Activated T-helper 1 cell treated with Interleukin-2 at 50 U/mL for 16 hours (primary cell): ENCODE measurements around the gene PGLYRP3.
A peak's percentile ranks its signal among the peaks of the same experiment; 100 is the strongest.

Experiments
- DNase-seq: peaks from one replicate; pipeline ENCODE4 v3.0.0-alpha.2; 2020; ENCODE audit warnings: low read depth

The PGLYRP3 gene

DNA sequence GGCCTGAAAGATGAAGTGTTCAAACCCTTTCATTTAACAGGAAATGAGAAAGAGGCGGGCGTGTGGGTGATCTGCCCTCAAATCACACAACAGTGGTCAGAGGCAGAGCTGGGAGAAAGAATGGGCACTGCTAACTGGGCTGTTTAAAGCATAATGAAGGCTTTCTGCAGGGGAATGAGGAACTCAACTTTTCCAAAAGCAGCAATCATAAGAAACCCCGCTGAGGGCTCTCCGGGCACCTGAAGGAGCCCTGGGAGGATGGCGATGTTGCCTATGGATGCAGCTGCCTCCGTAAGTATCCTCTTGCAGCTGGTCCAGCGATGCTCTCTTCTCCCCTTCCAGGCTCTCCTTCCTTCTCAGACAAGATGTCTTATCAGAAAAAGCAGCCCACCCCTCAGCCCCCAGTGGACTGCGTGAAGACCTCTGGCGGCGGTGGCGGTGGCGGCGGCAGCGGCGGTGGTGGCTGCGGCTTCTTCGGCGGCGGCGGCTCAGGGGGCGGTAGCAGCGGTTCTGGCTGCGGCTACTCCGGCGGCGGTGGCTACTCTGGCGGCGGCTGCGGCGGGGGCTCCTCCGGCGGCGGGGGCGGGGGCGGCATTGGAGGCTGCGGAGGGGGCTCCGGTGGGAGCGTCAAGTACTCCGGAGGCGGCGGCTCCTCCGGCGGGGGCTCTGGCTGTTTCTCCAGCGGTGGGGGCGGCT is 52.0 kb downstream of the PGLYRP3 start:
- DNase-seq: peak; percentile 1

DNA sequence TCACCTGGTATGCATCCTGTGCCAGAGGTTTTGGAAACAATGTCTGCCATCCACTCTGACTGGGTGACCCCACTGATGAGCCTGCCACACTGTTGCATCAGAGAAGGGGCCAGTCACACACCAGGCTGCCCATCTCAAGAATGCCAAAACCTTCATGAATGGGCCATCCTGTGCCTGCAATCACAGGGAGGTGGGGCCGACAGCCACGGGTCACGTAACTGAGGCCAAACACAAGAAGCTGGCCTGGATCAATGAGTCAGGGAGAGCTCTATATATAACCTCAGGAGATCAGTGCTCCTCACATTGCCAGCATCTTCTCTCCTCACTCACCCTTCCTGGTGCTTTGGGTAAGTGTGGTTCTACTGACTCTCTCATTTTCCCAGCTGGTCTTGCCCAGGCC is 53.4 kb downstream of the PGLYRP3 start, which contains the start of gene LORICRIN:
Gene LORICRIN, plus strand, starts transcription at position 301 of the 400 bp plus-strand sequence. CDS start 1,263 bp downstream, outside the sequence.
- no peak for DNase-seq

DNA sequence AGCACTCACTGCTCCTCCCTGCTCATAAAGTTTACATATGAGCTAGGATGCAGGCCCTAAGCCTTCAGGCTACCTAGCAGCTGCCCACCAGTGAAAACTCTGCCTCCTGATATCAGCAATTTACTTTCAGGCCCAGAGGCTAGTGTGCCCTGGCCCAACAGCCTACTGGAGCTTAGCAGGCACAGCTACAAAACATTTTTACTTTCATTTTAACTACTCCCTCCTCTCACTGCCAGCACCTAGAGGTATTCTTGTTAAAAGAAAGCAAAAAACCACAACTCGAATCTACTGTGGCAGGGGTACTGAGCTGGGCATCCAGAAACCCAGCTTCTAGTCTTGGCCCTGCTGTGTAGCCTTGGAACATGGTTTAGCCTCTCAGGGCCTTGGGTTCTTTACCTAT is 59.1 kb downstream of the PGLYRP3 start:
- DNase-seq: no peak

DNA sequence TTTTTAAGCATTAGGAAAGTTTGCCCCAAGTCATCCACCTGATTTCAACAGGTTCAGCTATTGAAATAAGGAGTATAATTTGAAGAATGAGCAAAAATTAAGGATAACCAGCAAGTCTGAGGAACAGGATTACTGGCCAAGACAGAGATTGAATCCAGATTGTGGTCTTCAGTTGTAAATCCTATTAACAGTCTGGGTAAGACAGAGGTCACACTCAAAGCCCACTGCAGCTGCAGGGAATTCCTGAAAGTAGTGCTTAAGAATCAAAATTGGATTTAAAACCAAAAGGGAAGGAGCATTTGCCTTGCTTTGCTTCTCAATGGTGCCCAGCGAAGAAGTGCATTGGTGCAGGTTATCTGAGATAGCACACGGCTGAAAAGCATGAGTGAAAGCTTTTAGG is 59.7 kb downstream of the PGLYRP3 start:
- DNase-seq: no peak

DNA sequence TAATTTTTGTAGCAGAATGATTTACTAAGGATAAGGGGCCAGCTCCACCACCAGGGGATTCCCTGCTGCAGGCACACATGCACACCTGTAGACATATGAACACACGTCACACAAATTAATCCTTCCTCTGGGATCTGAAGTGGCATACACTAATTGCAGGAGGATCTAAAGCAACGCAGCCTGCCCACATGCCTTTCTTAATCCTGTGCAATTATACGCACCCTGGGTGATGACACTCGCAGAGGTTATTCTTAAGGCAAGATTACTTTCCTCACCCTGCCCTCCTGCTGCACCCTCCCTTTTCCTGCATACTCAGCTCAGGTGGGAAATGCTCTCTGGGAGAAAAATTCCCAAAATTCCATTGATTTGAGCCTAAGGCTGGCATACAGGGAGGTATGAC is 60.8 kb downstream of the PGLYRP3 start:
- no peak for DNase-seq

DNA sequence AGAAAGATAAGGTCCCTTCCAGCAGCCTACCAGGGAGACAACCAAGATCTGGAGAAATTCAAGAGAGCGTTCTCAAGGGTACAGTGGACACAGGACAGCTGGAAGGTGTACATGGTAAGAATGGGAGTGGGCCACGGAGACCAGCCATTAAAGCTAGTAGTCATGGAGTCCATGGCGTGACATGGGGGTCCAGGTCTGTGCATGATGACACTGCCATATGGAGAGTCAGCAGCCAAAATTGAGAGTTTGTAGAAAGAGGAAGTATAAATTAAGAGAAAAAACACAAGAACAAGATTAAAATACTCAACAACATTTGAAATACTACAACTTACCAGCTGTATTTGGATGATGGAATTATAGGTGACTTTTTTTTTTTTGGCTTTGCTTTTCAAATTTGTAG is 61.2 kb downstream of the PGLYRP3 start:
- DNase-seq: no peak

DNA sequence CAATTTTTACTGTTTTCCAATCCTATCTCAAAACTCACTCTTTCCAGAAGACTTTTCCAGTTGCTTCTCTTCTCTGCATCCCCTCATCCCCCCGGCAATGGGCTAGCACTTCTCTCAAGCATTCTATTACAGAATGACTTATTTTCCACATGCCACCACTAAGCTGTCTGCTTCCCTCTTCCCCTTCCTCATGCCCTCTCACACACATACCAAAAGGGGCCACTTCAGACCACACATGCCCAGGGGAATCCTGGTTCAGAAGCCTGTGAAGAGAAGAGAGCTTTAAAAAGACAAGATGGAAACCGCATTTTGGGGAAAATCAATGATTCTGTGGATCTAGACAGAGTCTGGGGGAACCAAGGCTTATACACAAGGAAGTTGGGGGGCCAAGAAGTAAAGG is 61.7 kb downstream of the PGLYRP3 start:
- DNase-seq: no peak

DNA sequence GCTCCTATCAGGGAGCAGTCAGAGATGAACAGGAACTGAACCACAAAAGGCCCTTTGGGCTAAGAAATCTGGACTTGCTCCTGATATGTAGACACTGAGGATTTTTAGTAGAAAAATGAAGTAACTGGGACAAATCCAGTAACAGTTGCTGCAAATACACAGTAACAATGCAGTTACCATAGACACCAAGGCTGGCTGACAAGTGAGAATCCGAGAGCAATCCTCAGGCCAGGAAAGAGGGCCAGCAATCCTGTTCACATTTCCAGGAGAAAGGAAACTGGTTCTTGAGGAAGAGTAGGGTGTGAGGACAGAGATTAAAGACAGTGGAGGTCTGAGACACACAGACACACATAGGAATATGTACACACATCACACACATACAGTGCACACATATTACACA is 62.6 kb downstream of the PGLYRP3 start:
- DNase-seq: no peak

DNA sequence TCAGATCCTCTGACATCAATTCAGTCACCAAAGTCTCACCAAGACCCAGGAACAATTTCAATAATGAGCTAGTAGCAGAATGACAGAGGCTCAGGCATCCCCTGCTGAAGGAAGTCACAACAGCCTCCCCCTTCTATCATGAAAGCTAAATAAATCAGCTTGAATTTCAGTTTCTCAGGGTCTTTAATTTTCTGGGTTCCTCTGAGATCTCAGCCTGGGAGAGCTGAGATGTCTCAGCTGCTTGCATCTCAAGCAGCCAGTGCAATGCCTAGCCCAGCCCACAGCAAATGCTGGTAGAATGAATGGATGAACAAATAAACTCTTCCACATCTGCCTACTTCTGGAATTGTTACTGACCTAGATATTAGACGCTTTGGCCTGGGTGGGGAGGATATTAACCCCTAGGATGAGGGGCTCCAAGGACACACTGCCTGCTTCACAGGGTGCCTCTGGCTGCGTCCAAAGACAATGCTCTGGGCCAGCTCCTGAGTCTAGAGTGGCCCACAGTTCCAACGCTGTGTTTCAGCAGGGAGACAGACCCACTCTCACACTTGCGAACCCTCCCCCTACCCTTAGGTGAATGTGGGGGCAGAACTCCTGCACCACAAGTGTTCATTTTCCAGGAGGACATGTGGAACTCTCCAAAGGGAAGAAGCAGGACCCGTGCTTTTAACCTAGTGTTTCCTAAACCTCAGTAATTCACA is 64.4 kb downstream of the PGLYRP3 start:
- no peak for DNase-seq
